Fibroblast of mammary gland (primary cell): ENCODE measurements around the gene CHKB.
A peak's percentile ranks its signal among the peaks of the same experiment; 100 is the strongest.
"Not testable (repeated sequence)": the region's sequence is repeated elsewhere in the genome, so short reads cannot be mapped to it uniquely, and the experiment has no call there.

ENCODE experiments used
- DNase-seq: peaks from one replicate; pipeline ENCODE4 v3.0.0-alpha.2; 2010; ENCODE audit warnings: low read depth
- H3K4me3 ChIP-seq: 2 replicates; pipeline ENCODE4 v1.5.1; 2011; ENCODE audit warnings: low read depth, mild to moderate bottlenecking, low read length, moderate library complexity; ENCODE audit not compliant: control insufficient read depth
- TF ChIP-seq, protein P1 (sequence below): conservative IDR thresholded peaks from 2 replicates; pipeline ENCODE4 v1.5.1; 2011; ENCODE audit warnings: low read depth, low read length, inconsistent platforms; ENCODE audit not compliant: control insufficient read depth, insufficient read depth

The CHKB gene

DNA sequence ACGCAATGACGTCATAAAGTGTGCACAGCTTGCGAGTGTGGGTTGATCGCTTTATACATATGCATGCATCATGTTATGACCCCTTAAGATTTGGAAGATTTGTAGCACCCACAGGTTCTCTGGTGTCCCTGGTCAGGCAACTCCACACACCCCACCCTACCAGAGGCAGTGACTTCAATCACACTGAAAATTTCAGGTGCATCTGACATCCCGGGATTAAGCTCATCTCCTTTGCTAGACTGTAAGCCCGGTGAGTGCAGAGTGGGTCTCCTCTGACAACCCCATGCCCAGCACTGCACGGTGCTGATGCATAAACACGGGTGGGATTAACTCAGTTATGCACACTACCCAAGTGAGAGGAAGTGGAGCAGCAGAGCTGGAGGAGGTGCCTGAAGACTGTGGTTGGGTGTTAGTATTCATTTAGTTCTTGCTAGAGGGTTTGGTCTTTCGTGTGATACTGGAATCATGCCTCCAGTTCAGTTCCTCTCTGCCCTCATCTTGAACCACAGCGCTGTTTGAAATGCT lies 38.8 kb upstream of the CHKB start:
- DNase-seq: no peak
- no peak overlapping the region for H3K4me3 ChIP-seq
- TF ChIP-seq, protein P1, sequence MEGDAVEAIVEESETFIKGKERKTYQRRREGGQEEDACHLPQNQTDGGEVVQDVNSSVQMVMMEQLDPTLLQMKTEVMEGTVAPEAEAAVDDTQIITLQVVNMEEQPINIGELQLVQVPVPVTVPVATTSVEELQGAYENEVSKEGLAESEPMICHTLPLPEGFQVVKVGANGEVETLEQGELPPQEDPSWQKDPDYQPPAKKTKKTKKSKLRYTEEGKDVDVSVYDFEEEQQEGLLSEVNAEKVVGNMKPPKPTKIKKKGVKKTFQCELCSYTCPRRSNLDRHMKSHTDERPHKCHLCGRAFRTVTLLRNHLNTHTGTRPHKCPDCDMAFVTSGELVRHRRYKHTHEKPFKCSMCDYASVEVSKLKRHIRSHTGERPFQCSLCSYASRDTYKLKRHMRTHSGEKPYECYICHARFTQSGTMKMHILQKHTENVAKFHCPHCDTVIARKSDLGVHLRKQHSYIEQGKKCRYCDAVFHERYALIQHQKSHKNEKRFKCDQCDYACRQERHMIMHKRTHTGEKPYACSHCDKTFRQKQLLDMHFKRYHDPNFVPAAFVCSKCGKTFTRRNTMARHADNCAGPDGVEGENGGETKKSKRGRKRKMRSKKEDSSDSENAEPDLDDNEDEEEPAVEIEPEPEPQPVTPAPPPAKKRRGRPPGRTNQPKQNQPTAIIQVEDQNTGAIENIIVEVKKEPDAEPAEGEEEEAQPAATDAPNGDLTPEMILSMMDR: no peak

DNA sequence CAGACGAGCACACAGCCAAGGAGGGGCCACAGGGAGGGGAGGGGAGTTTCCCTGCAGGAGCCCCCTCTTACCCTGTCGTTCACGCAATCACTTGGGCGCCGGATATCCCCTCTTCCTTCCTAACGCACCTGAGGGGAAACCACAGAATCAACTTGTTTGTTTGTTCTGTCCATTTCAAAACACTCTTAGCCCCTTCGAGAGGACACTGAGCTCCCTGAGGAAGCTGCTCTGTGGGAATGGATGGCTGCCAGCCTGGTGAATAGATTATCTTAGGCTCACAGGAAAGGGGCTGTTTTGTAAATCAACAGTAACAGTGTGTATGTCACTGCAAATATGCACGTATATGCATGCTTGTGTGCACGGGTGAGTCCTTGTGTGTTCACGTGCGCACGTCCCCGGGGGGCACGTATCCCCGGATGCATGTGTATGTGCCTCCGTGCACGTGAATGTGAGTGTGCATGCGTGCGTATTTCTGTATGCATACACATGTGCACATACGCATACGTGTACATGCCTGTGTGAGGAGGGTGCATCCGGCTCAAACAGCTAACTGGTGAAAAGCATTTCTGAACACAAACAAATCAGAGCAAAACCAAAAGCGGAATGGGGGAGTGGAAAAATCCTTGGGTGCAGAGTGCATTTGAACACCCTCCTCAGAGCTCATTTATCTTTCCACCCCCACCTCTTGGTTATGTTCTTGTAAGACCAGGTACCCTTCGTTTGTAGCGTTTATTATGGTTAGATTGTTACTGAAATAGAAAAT lies 38.1 kb upstream of the CHKB start:
- DNase-seq: peak; percentile 17
- TF ChIP-seq, protein P1: no peak
- H3K4me3 ChIP-seq: no peak overlapping the region

DNA sequence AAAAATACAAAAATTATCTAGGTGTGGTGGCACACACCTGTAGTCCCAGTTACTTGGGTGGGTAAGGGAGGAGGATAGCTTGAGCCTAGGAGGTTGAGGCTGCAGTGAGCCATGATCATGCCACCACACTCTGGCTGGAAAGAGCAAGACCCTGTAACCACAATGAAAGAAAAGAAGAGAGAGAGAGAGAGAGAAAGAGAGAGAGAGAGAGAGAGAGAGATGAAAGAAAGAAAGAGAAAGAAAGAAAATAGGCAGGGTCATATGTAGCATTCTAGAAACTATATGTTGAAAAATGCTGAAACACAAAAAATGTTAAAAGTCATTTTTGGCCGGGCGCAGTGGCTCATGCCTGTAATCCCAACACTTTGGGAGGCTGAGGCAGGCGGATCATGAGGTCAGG lies 31.6 kb upstream of the CHKB start:
- H3K4me3 ChIP-seq, DNase-seq: not testable (repeated sequence)

DNA sequence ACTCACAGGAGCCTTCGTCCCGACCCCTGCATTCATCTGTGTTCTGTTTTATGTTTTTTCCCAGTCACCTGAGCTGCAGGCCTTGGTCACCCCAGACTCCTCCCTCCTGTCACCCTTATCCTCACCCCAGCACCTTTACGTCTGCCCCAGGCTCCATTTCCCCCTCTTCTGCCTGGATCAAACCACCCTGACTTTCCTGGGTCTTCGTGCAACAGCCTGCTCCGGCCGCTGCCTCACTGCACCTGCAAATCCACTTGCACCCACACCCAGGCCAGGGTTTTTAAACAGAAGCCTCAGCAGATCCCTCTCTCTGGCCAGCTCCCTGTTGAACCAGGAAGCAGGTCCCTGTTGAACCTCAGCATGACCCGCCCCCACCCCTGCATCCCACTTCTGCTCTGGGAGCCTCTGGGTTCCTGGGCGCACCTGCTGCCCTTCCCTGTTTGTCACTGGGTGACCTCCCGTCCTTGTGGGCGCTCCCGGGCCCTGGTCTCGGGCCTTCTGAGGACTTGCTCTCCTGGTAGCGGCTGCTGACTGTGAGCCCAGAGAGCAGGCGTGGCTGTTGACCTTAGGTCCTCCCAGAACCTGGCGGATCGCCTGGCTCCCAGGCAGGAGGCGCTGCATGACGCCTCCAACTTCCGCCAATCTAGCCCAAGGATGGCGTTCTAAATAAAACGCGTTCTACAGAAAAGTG lies 30.8 kb upstream of the CHKB start:
- H3K4me3 ChIP-seq: no peak overlapping the region
- TF ChIP-seq, protein P1: no peak
- peak; percentile 50 for DNase-seq

DNA sequence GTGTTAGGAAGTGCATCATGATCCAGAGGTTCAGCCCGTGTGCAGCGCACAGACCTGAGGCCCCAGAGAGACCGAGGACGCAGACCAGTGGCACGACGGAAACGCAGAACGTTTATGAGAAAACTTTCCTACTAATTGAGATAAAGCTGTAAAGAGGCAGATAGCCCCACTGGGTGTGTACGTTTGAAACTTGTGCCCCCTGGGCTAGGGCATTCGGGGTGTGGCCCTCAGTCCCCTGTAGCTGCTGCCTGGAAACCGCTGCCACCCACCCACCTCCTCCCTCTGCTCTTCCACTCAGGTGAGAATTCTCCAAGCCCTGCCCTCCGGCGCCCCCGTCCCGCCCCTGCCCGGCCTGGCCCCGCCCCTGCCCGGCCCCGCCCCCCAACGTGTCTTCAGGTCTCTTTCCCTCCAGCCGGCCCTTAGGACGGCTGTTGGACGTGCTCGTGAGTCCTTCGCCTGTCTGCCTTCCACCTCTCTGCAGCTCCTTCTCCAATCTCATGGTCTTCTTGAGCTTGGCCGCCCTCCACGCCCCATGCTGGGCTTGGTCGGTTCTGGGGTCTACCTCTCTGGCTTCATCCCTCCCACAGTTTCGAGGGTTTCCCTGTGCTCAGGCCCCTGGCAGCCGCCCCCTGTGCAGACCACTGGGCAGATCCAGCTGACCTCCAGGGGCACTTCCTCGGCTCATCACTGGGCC lies 30.0 kb upstream of the CHKB start:
- H3K4me3 ChIP-seq: no peak overlapping the region
- TF ChIP-seq, protein P1: no peak
- no peak for DNase-seq

DNA sequence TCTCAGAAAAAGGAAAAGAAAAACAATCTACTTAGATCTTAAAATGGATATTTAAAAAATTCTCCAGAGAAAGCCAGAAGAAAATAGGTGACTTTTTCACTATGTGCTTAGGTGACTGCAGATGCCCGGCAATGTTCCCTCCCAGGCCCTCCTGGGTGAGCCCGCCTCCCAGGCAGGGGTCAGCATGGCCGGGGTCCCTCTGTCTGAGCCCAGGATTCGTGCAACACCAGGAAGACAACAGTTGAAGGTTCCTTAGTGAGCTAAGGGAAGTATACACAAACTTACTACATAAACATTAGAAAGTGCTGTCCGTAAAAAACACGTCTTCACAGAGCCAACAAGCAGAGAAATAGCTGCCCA lies 29.5 kb upstream of the CHKB start:
- no peak overlapping the region for H3K4me3 ChIP-seq
- DNase-seq: no peak
- TF ChIP-seq, protein P1: no peak
